GM18502 (cell line): ENCODE results near the gene MUSK.

Experiments
- ATAC-seq: cut with Tn5 transposase; IDR thresholded peaks from one replicate; pipeline ENCODE4 v1.9.1; 2021; ENCODE audit warnings: mild to moderate bottlenecking; ENCODE audit not compliant: unreplicated experiment, poor library complexity

Gene MUSK

GRCh38 chr9:110668570-110669167 lies at the start of gene MUSK:
Gene MUSK (plus strand): TSS chr9:110668791. CDS start chr9:110668905, 114 bp downstream.
- no peak for ATAC-seq

- ATAC-seq, result no peak
These were observed 48.8 kb upstream of the MUSK start for GRCh38 chr9:110619831-110620230.

- no peak for ATAC-seq
These were observed 47.9 kb upstream of the MUSK start for GRCh38 chr9:110620726-110621125.

DNA sequence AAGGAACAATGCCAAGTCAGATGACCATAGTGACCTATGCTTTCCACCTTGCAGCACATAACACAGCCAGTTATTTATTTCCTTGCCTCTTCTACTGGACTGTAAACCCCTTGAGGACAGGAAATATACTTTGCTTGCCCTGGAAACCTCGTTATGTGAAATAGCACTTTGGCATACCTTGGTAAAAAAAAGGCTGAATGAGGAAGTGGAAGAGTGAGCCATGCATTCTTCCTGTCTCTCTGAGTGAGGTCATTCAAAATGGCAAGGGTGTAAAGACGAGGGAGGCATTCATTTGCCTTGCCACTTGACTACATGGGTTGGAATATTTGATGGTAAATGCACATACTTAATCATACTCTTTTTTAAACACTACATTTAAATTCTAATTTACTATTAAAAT lies 46.2 kb upstream of the MUSK start:
- no peak for ATAC-seq

- ATAC-seq, result no peak
These were observed 45.0 kb upstream of the MUSK start for GRCh38 chr9:110623462-110624025.

DNA sequence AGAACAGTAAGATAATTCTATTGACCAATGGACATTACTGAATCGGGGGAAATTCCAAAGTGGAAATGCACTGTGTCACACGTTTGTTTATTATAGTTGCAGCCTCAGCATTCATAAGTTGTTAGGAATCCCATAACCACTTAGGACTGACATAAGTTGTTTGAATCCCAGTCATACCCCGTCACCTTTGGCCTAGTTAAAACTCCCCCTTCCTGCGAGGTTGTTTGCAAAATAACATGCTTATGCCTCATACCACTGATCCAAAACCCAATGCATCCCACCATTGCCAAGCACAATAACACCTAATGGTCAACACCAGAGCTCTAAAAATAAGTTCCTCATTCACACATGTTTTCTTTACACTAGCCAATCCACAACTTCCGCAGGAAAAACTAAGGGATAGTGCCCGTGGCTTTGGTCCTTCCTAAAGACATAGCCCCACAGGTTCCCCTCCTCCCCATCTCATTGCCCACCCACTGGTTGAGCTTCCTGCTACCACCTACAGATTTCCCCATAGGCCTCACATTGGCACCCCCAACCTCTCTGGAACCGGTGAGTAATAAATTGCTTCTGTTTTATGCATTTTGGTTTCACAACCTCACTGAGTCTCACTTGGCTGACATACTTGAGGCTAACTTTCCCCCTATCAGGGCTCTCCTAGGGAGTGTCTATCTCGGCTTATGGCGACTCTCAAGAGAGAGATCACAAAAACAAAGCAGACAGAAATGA lies 42.3 kb upstream of the MUSK start:
- peak; percentile 99 for ATAC-seq

DNA sequence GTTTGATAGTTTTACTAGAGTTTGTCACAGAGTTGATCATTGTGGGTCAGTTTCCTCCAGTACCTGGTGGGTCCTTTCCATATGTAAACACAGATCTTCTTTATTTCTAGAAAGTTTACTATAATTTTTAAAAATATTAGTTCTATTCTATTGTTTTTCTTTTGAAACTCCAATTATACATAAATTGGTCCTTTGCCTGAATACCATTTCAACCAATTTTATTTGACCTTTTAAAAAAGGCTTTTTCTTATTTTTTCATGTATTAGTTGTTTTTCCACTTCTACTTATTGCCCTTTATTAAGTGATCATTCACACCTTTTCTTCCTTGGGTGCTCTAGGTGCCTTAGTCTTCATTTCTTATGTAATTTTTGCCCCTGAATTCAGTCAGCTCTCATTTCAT lies 33.0 kb upstream of the MUSK start:
- ATAC-seq, result no peak

DNA sequence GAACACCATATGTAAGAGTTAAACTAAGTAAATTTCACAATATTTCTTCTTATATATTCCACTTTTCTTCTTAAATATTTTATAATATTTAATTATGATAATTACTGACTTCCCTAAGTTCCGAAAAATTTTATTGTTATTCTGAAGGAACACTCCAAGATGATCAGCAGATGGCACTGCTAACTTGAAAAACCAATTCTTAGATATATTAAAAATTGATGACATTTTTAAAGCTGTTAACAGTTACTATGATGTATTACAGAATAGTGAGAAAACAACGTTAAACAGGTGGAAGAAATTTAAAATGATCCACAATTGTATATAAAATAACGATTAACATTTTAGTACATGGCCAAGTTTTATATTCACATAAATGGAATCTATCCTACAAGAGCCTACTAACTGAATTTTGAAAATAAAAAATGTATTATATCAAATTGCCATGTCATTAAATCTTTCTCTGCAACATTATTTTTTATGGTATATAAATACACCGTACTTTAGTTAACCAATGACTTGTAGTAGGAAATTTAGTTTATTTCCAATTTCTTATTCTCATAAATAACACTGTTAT lies 30.1 kb upstream of the MUSK start:
- no peak for ATAC-seq

- no peak for ATAC-seq
These were observed 27.9 kb upstream of the MUSK start for GRCh38 chr9:110640736-110641135.

- ATAC-seq, result no peak
These were observed 27.3 kb upstream of the MUSK start for GRCh38 chr9:110641293-110641692.

DNA sequence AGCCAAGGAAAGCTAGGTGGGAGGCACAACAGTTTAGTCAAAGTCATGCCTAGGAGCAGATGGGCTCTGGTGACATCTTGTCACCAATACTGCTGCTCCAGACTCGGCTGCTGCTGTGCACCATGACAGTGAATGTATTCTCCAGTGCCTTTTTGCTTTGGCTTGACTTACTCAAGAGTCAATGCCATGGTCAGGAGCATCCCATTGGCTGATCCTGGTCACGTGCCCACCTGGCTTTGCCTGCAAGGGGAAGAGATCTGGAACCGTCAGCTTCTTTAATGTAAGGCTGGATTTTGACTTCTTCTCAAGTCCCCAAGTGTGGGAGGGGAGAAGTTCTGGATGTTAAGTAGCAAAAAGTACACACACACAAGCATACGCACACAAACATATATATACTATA lies 19.9 kb upstream of the MUSK start:
- ATAC-seq, result no peak

DNA sequence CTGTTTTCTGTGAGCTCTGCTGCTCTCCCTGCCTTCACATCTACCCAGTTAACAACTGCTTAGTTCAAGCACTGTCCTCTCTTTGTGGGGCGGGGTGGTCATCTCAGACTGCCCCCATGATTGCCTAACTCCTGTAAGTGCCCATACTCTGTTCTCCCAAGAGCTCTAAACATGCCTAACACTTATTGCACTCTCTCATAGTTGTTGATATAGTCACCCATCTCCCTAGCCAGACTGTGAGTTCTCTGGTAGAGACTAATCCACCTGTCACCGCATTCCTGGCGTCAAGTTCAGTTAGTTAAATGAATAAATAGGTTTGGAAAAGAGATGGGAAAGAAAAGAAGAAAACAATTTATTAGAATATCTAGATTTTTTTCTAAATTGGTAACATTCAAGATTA lies 18.3 kb upstream of the MUSK start:
- ATAC-seq, result no peak

DNA sequence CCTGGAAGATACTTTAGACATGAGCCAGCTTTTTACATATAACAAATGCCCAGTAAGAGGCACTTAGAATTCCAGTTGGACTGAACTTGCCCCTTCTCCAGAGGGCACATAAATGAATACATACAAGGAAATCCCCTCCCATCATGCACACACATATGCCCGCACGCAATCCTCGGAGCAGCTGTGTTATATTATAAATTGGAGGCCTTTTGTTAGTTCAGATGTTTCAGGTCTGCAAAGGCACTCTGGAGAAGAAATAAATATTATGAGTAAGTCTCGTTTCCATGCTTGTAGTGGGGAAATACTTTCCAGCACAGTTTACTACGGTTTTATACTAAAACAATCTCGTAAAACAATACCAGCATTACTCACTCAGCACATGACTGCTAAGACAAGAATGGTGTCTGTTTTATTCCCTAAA lies 17.6 kb upstream of the MUSK start:
- ATAC-seq, result no peak

DNA sequence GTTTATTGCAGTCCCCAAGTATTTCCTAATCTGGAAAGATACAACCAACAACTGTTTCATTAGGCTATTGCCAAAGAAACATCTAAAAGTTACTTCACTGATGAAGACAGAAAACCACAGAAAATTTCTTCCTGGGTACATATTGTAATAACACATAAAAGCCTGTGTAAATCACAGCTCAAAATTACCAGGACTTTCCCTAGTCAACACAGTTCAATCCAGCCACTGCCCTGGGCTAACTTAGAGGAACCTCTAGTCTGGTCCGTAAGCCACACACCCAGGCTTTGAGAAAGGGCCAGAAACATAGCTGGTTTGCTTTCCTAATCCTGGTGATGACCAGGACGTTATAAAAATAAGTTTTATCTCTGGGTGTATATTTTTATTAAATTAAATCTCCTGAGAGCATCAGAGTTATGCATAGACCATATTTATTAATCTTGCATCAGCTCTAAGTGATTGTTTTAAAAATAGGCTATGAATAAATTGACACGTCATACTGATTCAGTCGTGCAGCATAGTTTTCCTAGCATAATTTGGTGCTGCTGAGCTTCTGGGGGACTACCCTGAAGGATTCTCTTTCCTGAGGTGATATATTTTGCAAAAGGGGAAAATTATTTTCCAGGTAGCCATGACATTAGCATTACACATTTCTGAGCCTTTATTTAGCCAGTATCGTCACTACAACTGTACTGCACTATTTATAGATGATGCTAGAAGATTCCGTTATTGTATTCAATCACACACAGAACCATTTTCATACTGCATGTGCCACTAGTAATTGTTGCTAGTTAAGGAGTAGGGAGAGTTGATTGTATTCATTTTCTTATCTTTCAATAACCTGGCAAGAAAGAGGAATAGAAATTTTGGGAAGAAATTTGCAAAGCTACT lies 12.6 kb upstream of the MUSK start:
- no peak for ATAC-seq

- ATAC-seq, result no peak
These were observed 8.6 kb upstream of the MUSK start for GRCh38 chr9:110659891-110660541.

GRCh38 chr9:110669433-110669832 lies 842 bp downstream of the MUSK start:
- no peak for ATAC-seq

DNA sequence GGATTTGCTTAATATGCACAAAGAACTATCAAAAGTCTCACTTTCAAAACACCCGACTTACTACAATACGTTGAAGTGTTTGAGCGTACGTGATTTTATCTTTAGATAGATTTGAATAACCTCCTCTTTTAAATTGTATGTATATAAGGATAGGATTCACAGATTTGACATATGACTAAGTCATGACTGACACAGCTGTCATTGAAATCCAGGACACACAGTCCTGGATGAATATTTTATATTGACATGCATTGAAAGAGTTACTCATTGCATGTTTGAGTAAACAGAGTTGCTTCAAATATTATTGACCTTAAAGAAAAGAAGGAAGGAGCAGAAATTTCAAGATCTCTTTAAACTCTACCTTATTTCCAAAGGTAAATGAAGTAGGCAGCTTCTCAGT lies 3.3 kb downstream of the MUSK start:
- no peak for ATAC-seq

DNA sequence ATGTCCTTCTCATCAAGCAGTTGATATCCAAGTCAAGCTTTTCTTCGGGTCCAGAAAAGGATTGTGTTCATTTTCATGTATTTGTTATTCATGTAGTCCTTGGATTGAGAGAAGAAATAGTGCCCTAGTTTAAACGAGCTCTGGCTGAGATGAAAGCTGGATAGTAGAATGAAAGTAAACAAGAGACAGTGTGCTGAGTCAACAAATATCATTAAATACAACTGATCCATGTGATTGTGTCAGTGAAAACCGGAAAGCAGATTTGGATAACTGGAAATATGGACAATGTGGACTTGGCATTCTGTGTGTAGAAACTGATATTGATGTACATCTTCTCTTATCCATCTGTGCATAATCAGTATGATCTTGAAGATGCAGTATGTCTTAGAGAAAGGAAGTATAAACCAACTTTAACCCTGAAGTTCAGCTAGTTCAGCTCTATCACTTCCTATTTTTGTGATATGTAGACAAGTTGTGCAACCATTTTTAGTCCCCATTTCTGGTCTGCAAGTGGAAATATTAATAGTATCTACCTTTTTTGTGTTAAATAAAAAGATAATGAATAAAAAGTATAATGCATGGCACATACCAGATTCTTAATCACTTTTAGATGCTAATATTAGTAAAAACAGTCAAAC lies 4.4 kb downstream of the MUSK start:
- ATAC-seq, result no peak

DNA sequence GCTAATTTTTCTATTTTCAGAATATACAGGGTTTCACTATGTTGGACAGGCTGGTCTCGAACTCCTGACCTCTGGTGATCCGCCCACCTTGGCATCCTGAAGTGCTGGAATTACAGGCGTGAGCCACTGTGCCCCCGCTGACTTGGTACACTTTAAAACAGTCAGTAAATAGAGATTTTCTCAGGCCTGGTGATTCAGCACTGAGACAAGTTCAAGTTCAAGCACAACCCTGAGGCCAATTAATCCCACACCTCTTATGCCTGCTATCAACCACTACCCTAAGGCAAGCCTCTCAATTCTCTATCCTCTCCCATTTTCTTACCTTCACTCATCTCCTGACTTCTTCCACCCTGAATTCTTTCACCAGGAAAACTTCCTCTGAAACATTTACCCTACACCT lies 18.9 kb downstream of the MUSK start:
- no peak for ATAC-seq

- ATAC-seq, result no peak
These were observed 19.7 kb downstream of the MUSK start for GRCh38 chr9:110688329-110688728.
